Vagina (tissue), 2 donors: ENCODE measurements around the gene IL31RA.

ENCODE experiments used
- CTCF ChIP-seq, 3 experiments: fragments of 450-650 bp in 2 of 3; fragments of 200-600 bp in 1 of 3; sonication (generic) in 1 of 3; IDR thresholded peaks; one replicate each; pipeline ENCODE4 v1.5.1; 2017 to 2019; ENCODE audit warnings: antibody characterized with exemption in 3 of 3, mild to moderate bottlenecking in 2 of 3, moderate library complexity in 2 of 3
- POLR2A ChIP-seq, 2 donors: fragments of 450-650 bp; IDR thresholded peaks; one replicate each; pipeline ENCODE4 v1.6.1; 2017; ENCODE audit warnings: antibody characterized with exemption in 2 of 2, mild to moderate bottlenecking in 2 of 2, moderate library complexity in 2 of 2

DNA sequence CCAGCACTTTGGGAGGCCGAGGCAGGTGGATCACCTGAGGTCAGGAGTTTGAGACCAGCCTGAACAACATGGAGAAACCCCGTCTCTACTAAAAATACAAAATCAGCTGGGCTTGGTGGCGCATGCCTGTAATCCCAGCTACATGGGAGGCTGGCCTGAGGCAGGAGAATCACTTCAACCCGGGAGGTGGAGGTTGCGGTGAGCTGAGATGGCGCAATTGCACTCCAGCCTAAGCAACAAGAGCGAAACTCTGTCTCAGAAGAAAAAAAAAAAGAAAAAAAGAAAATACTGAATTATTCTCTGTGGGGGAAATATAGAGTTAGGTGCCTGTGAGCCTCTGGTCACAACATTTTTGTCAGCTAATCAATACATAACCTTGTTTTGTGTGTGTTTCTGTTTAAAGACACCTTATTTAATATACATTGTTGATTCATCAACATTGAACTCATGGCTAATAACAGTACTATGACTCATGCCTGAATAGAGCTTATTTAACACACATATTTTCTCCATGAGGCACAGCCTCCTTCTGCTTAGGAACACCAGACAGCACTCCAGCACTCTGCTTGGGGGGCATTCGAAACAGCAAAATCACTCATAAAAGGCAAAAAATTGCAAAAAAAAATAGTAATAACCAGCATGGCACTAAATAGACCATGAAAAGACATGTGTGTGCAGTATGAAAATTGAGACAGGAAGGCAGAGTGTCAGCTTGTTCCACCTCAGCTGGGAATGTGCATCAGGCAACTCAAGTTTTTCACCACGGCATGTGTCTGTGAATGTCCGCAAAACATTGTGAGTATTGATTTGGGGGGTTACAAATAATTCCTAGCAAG is at the start of gene IL31RA:
- TF ChIP-seq CTCF (IDR thresholded peaks at IDR 0.05) (no peak), POLR2A (IDR thresholded peaks at IDR 0.05) (no peak)
